DND-41 (cell line): ENCODE results near the gene HGD.

ENCODE experiments used
- CTCF ChIP-seq: IDR thresholded peaks from 2 replicates; pipeline ENCODE4 v1.5.1; 2012; ENCODE audit warnings: borderline replicate concordance, low read length, moderate library complexity, mild to moderate bottlenecking; ENCODE audit not compliant: poor library complexity, severe bottlenecking; ENCODE audit errors: extremely low read depth
- EZH2 ChIP-seq: IDR thresholded peaks from 3 replicates; pipeline ENCODE4 v1.6.1; 2012; ENCODE audit warnings: borderline replicate concordance, low read depth, mild to moderate bottlenecking, moderate library complexity, low read length, inconsistent platforms; ENCODE audit not compliant: severe bottlenecking

- no peak for TF ChIP-seq CTCF
- TF ChIP-seq EZH2: no peak
Observed at GRCh38 chr3:120681506-120682038, 467 bp downstream of the HGD start.
